H1 (cell line): ENCODE data around the gene BOK. TPM values are rescaled to one million over a fixed set of nuclear protein-coding genes. Genes with fewer than 3 reads are reported as not detected.

Experiments used
- CTCF ChIA-PET: fragments of 300-600 bp; sonication (Branson Sonifier 250); formaldehyde crosslinking; loops from one replicate; lab custom pipeline; 2021; ENCODE audit not compliant: partially characterized antibody; lab: Charles Lee
- POLR2A ChIA-PET: fragments of 300-600 bp; sonication (Branson Sonifier 250); formaldehyde crosslinking; loops from one replicate; lab custom pipeline; 2021; ENCODE audit warnings: inconsistent platforms; ENCODE audit not compliant: partially characterized antibody; lab: Charles Lee
- DNase-seq, 2 experiments: peaks; one replicate each; pipeline versions ENCODE4 v3.0.0 to v3.0.0-alpha.2; 2010 to 2022; ENCODE audit warnings: low spot score in 2 of 2, low read depth in 1 of 2, mixed read lengths in 1 of 2
- FAIRE-seq: peaks from 2 replicates; lab custom pipeline; 2011; peaks lifted over from hg19 to GRCh38; lab: Jason Lieb, UNC
- H2AFZ ChIP-seq: 2 replicates; pipeline ENCODE4 v1.8.1; 2012; ENCODE audit warnings: low read length, inconsistent platforms
- H2AK5ac ChIP-seq: 2 replicates; pipeline ENCODE4 v1.6.1; 2013; ENCODE audit warnings: low read depth, low read length
- H2BK120ac ChIP-seq: replicated peaks from 2 replicates; pipeline ENCODE3; 2013; ENCODE audit warnings: low read depth, low read length, inconsistent platforms
- H2BK12ac ChIP-seq: 2 replicates; pipeline ENCODE4 v1.6.1; 2013; ENCODE audit warnings: low read depth, low read length
- H2BK15ac ChIP-seq: 2 replicates; pipeline ENCODE4 v1.6.1; 2013; ENCODE audit warnings: low read length
- H2BK20ac ChIP-seq: 2 replicates; pipeline ENCODE4 v1.6.1; 2013; ENCODE audit warnings: low read length
- H2BK5ac ChIP-seq: 2 replicates; pipeline ENCODE4 v1.6.1; 2013; ENCODE audit warnings: low read depth, low read length
- H3K14ac ChIP-seq: 2 replicates; pipeline ENCODE4 v1.6.1; 2013; ENCODE audit warnings: inconsistent platforms; ENCODE audit not compliant: insufficient read length
- H3K18ac ChIP-seq: 2 replicates; pipeline ENCODE4 v1.6.1; 2013; ENCODE audit warnings: low read length; ENCODE audit errors: extremely low read depth
- H3K23ac ChIP-seq: 2 replicates; pipeline ENCODE4 v1.6.1; 2013; ENCODE audit warnings: inconsistent platforms; ENCODE audit not compliant: insufficient read length
- H3K23me2 ChIP-seq: 2 replicates; pipeline ENCODE4 v1.6.1; 2013; ENCODE audit warnings: low read depth, low read length
- H3K27ac ChIP-seq: 2 replicates; pipeline ENCODE4 v1.6.1; 2011; ENCODE audit warnings: low read depth, low read length, inconsistent platforms
- H3K27me3 ChIP-seq, 4 experiments: replicated peaks in 1 of 4; 1 replicate in 1 of 4; 2 replicates in 3 of 4; pipeline versions ENCODE4 v1.6.1 to v1.8.1; 2011 to 2013; ENCODE audit warnings: low read length in 3 of 4, mild to moderate bottlenecking in 3 of 4, inconsistent platforms in 2 of 4, mixed read lengths in 2 of 4, moderate library complexity in 1 of 4; ENCODE audit not compliant: control insufficient read depth in 3 of 4, insufficient read depth in 3 of 4; ENCODE audit errors: extremely low read depth in 1 of 4
- H3K36me3 ChIP-seq, 4 experiments: 2 replicates each; pipeline versions ENCODE4 v1.6.1 to v1.8.1; 2011 to 2013; ENCODE audit warnings: mild to moderate bottlenecking in 4 of 4, low read length in 3 of 4, moderate library complexity in 2 of 4, control low read depth in 1 of 4, inconsistent platforms in 1 of 4; ENCODE audit not compliant: insufficient read depth in 4 of 4, control insufficient read depth in 2 of 4
- H3K4ac ChIP-seq: replicated peaks from 2 replicates; pipeline ENCODE3; 2013; ENCODE audit warnings: low read length, low read depth, mixed read lengths, inconsistent platforms; ENCODE audit not compliant: insufficient read length
- H3K4me1 ChIP-seq, 4 experiments: replicated peaks in 1 of 4; 1 replicate in 1 of 4; 2 replicates in 3 of 4; pipeline versions ENCODE4 v1.6.1 to v1.8.1; 2011 to 2013; ENCODE audit warnings: low read length in 3 of 4, inconsistent platforms in 2 of 4, mixed read lengths in 1 of 4; ENCODE audit not compliant: insufficient read depth in 4 of 4, control insufficient read depth in 3 of 4
- H3K4me2 ChIP-seq, 2 experiments: 2 replicates each; pipeline versions ENCODE4 v1.6.1 to v1.8.1; 2011 to 2013; ENCODE audit warnings: low read depth in 2 of 2, low read length in 2 of 2, control low read depth in 1 of 2, inconsistent platforms in 1 of 2, mild to moderate bottlenecking in 1 of 2; ENCODE audit not compliant: insufficient read depth in 1 of 2
- H3K4me3 ChIP-seq, 4 experiments: fragments of 200-600, 300-600 bp in 1 of 4; sonication (generic), shearing (Covaris generic), sonication (Bioruptor Twin) in 1 of 4; 2 replicates each; pipeline versions ENCODE4 v1.5.1 to v1.8.1; 2011 to 2016; ENCODE audit warnings: low read length in 4 of 4, low read depth in 3 of 4, control low read depth in 2 of 4, inconsistent platforms in 2 of 4, mild to moderate bottlenecking in 2 of 4, mixed read lengths in 1 of 4, moderate library complexity in 1 of 4; ENCODE audit not compliant: insufficient read depth in 2 of 4; ENCODE audit errors: extremely low read depth in 1 of 4
- H3K56ac ChIP-seq: replicated peaks from 2 replicates; pipeline ENCODE3; 2013; ENCODE audit warnings: low read depth, mild to moderate bottlenecking, mixed read lengths, low read length, inconsistent platforms; ENCODE audit not compliant: insufficient read length
- H3K79me1 ChIP-seq: 2 replicates; pipeline ENCODE4 v1.6.1; 2013; ENCODE audit warnings: low read depth, low read length, control low read depth
- H3K79me2 ChIP-seq, 2 experiments: 2 replicates each; pipeline versions ENCODE4 v1.6.1 to v1.8.1; 2012 to 2013; ENCODE audit warnings: low read length in 2 of 2, mild to moderate bottlenecking in 2 of 2, inconsistent platforms in 1 of 2; ENCODE audit not compliant: insufficient read depth in 2 of 2, control insufficient read depth in 1 of 2
- H3K9ac ChIP-seq, 4 experiments: replicated peaks in 1 of 4; 1 replicate in 1 of 4; 2 replicates in 3 of 4; pipeline versions ENCODE4 v1.6.1 to v1.8.1; 2011 to 2013; ENCODE audit warnings: low read depth in 3 of 4, low read length in 3 of 4, control low read depth in 2 of 4, mild to moderate bottlenecking in 2 of 4, moderate library complexity in 2 of 4, inconsistent platforms in 1 of 4; ENCODE audit errors: extremely low read depth in 1 of 4
- H3K9me3 ChIP-seq, 2 experiments: 2 replicates each; pipeline versions ENCODE4 v1.6.1 to v1.8.1; 2012 to 2013; ENCODE audit warnings: mild to moderate bottlenecking in 2 of 2, moderate library complexity in 2 of 2, control low read depth in 1 of 2, inconsistent platforms in 1 of 2, low read depth in 1 of 2, low read length in 1 of 2, mixed read lengths in 1 of 2; ENCODE audit not compliant: insufficient read depth in 2 of 2
- H4K20me1 ChIP-seq, 2 experiments: replicated peaks in 1 of 2; 2 replicates each; pipeline versions ENCODE3 to v1.8.1; 2011 to 2013; ENCODE audit warnings: inconsistent platforms in 2 of 2, low read length in 2 of 2, mild to moderate bottlenecking in 1 of 2; ENCODE audit not compliant: insufficient read depth in 2 of 2, control insufficient read depth in 1 of 2
- H4K5ac ChIP-seq: 2 replicates; pipeline ENCODE4 v1.6.1; 2013; ENCODE audit warnings: low read length, low read depth, mixed read lengths, inconsistent platforms; ENCODE audit not compliant: insufficient read length
- H4K8ac ChIP-seq: 2 replicates; pipeline ENCODE4 v1.8.0; 2013; ENCODE audit warnings: mild to moderate bottlenecking, moderate library complexity, low read length, inconsistent platforms; ENCODE audit not compliant: insufficient read depth; ENCODE audit errors: extremely low read depth
- H4K91ac ChIP-seq: replicated peaks from 2 replicates; pipeline ENCODE3; 2013; ENCODE audit warnings: low read length, mixed read lengths, inconsistent platforms; ENCODE audit not compliant: insufficient read length
- BCL11A ChIP-seq, 2 experiments: IDR thresholded peaks; one replicate each; pipeline ENCODE4 v1.6.1; 2011; ENCODE audit warnings: low read depth in 2 of 2, low read length in 2 of 2, mild to moderate bottlenecking in 2 of 2
- CBX8 ChIP-seq: fragments of 300-800, 300-1000 bp; sonication (generic); IDR thresholded peaks from 2 replicates; pipeline ENCODE4 v1.7.1; 2016; ENCODE audit warnings: low read depth, low read length, borderline replicate concordance
- CREB1 ChIP-seq: IDR thresholded peaks from 2 replicates; pipeline ENCODE4 v1.6.1; 2012; ENCODE audit warnings: inconsistent platforms
- EP300 ChIP-seq, 2 experiments: IDR thresholded peaks; 1 replicate in 1 of 2; 2 replicates in 1 of 2; pipeline ENCODE4 v1.6.1; 2011 to 2012; ENCODE audit warnings: low read depth in 2 of 2, low read length in 2 of 2, mild to moderate bottlenecking in 2 of 2, borderline replicate concordance in 1 of 2, inconsistent platforms in 1 of 2, moderate library complexity in 1 of 2
- KDM4A ChIP-seq: IDR thresholded peaks from one replicate; pipeline ENCODE4 v1.7.1; 2012; ENCODE audit warnings: low read depth, mild to moderate bottlenecking, moderate library complexity, low read length, inconsistent platforms; ENCODE audit not compliant: severe bottlenecking
- POLR2A ChIP-seq, 2 experiments: IDR thresholded peaks; 1 replicate in 1 of 2; 2 replicates in 1 of 2; pipeline ENCODE4 v1.6.1; 2011; ENCODE audit warnings: low read depth in 2 of 2, low read length in 2 of 2, mild to moderate bottlenecking in 2 of 2; ENCODE audit errors: control extremely low read depth in 1 of 2
- RXRA ChIP-seq: IDR thresholded peaks from 2 replicates; pipeline ENCODE4 v1.6.1; 2011; ENCODE audit warnings: low read depth, mild to moderate bottlenecking, low read length, moderate library complexity; ENCODE audit not compliant: insufficient read depth
- SAP30 ChIP-seq: fragments of 300-600 bp; sonication (generic); IDR thresholded peaks from 2 replicates; pipeline ENCODE4 v1.7.1; 2012; ENCODE audit warnings: low read length, moderate library complexity, mild to moderate bottlenecking, inconsistent platforms; ENCODE audit not compliant: insufficient read depth, insufficient replicate concordance
- TAF7 ChIP-seq: optimal IDR thresholded peaks from 2 replicates; pipeline ENCODE3; 2011; ENCODE audit warnings: low read depth, mild to moderate bottlenecking, inconsistent platforms, low read length, moderate library complexity, borderline replicate concordance
- USF2 ChIP-seq: IDR thresholded peaks from 2 replicates; pipeline ENCODE4 v1.6.1; 2011; ENCODE audit warnings: low read length, improper control_type of control experiment
- WGBS, 2 experiments: shearing (Covaris generic) in 1 of 2; methylation state at CpG; one replicate each; pipeline versions ENCODE4 v1.1.6 to v1.1.7; 2013 to 2015; ENCODE audit warnings: low lambda C conversion rate in 2 of 2, mixed read lengths in 2 of 2, inconsistent platforms in 1 of 2, low coverage in 1 of 2, missing lambda C conversion rate in 1 of 2; ENCODE audit not compliant: insufficient replicate concordance in 2 of 2, insufficient coverage in 1 of 2, insufficient read length in 1 of 2; ENCODE audit errors: extremely low coverage in 1 of 2, missing lambda C conversion rate in 1 of 2; 5-methylcytosine and 5-hydroxymethylcytosine counted together
- polyA plus RNA-seq, 7 experiments: library from polyadenylated mRNA; depleted of rRNA in 3 of 7; stranded (reverse) in 5 of 7; unstranded in 2 of 7; fragments of >200 nt in 5 of 7; fragments of 200-250 nt in 2 of 7; gene quantifications; 1 replicate in 5 of 7; 2 replicates in 1 of 7; 4 replicates in 1 of 7; pipeline versions ENCODE4 v1.2.1 to v1.2.3, GENCODE V29; 2011 to 2013; ENCODE audit warnings: missing spikeins in 2 of 7, mixed read lengths in 2 of 7
- total RNA-seq: library from RNA; stranded (reverse); fragmentation: NEBNext Ultra II Directional; extraction: Animal tissue kit (Norgen Biotek cat#: 25700); gene quantifications from 2 replicates; pipeline ENCODE4 v1.2.1, GENCODE V29; 2021
- TF ChIP-seq, protein P1 (sequence below): IDR thresholded peaks from 2 replicates; pipeline ENCODE4 v1.6.1; 2012; ENCODE audit warnings: inconsistent platforms

The BOK gene
- total and polyA plus RNA-seq, 2 of the 8 experiments (the other 6 are each of a cell fraction or from before 2014, with no cell fraction given): 33.7 to 37.6 TPM

GRCh38 chr2:241563981-241564595 lies 5.5 kb downstream of the BOK start:
- ChIA-PET POLR2A (no interaction called here), CTCF (interaction anchor here (0.6 to 3.0 kb wide), 8 partner anchors 8 to 54 kb away, joined by 3 to 9 read pairs (median 3); no protein-coding TSS in a partner anchor)
- H2BK12ac ChIP-seq: no peak overlapping the region
- no peak overlapping the region; the same call in 1 of the 2 replicates for H2BK15ac ChIP-seq
- H2AFZ ChIP-seq: no peak overlapping the region
- no peak overlapping the region for H3K4ac ChIP-seq
- H3K4me3 ChIP-seq: no peak overlapping the region
- H3K18ac ChIP-seq: no peak overlapping the region
- H4K20me1 ChIP-seq: peaks cover 6 to 20% of the 10 kb centered on the region in 2 experiments
- H3K9me3 ChIP-seq: no peaks in the 10 kb centered on the region
- no peak overlapping the region for H4K8ac ChIP-seq
- H4K5ac ChIP-seq: no peak overlapping the region
- no peak overlapping the region for H4K91ac ChIP-seq
- H3K27me3 ChIP-seq: no peaks in the 10 kb centered on the region
- H3K4me1 ChIP-seq: peaks cover 0 to 10% (median 3%) of the 10 kb centered on the region in 4 experiments; a peak in 4 of 7 replicates
- H3K56ac ChIP-seq: no peak overlapping the region
- no peak overlapping the region for H3K27ac ChIP-seq
- H3K4me2 ChIP-seq: no peak overlapping the region
- no peak overlapping the region for H2BK20ac ChIP-seq
- no peaks in the 10 kb centered on the region for H3K36me3 ChIP-seq
- peaks cover 0 to 5% of the 10 kb centered on the region in 2 experiments; a peak in 1 of 4 replicates for H3K79me2 ChIP-seq
- H2AK5ac ChIP-seq: no peak overlapping the region
- peaks cover 6% of the 10 kb centered on the region; the same call in 1 of the 2 replicates for H3K23me2 ChIP-seq
- DNase-seq (no peak), FAIRE-seq (no peak)
- WGBS, 2 experiments: 87% methylated on average over 21 of the region's 23 CpGs; no CpG with 5 or more reads in 1 of the 2 experiments
- H3K14ac ChIP-seq: no peak overlapping the region
- H2BK120ac ChIP-seq: no peak overlapping the region
- H2BK5ac ChIP-seq: no peak overlapping the region; the same call in 1 of the 2 replicates
- H3K9ac ChIP-seq: no peak overlapping the region
- H3K79me1 ChIP-seq: peaks cover 5% of the 10 kb centered on the region
- no peak overlapping the region for H3K23ac ChIP-seq
- TF ChIP-seq USF2: no peak
- no peak for TF ChIP-seq BCL11A (IDR thresholded peaks at IDR 0.05; ENCODE audit: low read depth in 2 of 2, low read length in 2 of 2)
- TF ChIP-seq TAF7: no peak
- TF ChIP-seq CBX8: no peak
- TF ChIP-seq SAP30: no peak
- no peak for TF ChIP-seq CREB1
- TF ChIP-seq KDM4A: no peak
- TF ChIP-seq POLR2A (IDR thresholded peaks at IDR 0.05; ENCODE audit: control extremely low read depth in 1 of 2, low read depth in 2 of 2, low read length in 2 of 2): no peak
- no peak for TF ChIP-seq RXRA
- TF ChIP-seq, protein P1, sequence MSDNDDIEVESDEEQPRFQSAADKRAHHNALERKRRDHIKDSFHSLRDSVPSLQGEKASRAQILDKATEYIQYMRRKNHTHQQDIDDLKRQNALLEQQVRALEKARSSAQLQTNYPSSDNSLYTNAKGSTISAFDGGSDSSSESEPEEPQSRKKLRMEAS: no peak
- no peak for TF ChIP-seq EP300 (IDR thresholded peaks at IDR 0.05; ENCODE audit: borderline replicate concordance in 1 of 2, low read depth in 2 of 2, low read length in 2 of 2)
